Keratinocyte (primary cell): ENCODE measurements around the gene VAMP8. TPM values are rescaled to one million over a fixed set of nuclear protein-coding genes. Genes with fewer than 3 reads are reported as not detected.

Source experiments
- DNase-seq: peaks from one replicate; pipeline ENCODE4 v3.0.0-alpha.2; 2011; ENCODE audit warnings: low read depth, missing footprints, low spot score
- FAIRE-seq: peaks from 2 replicates; lab custom pipeline; 2011; peaks lifted over from hg19 to GRCh38; lab: Jason Lieb, UNC
- H2AFZ ChIP-seq: 2 replicates; pipeline ENCODE4 v1.6.0; 2012; ENCODE audit warnings: low read length, control low read depth, inconsistent platforms; ENCODE audit not compliant: control insufficient read depth
- H3K27ac ChIP-seq: 2 replicates; pipeline ENCODE4 v1.5.1; 2011; ENCODE audit warnings: low read length; ENCODE audit not compliant: control insufficient read depth, insufficient read depth
- H3K27me3 ChIP-seq: 3 replicates; pipeline ENCODE4 v1.6.0; 2011; ENCODE audit warnings: low read length; ENCODE audit not compliant: control insufficient read depth, insufficient read depth; ENCODE audit errors: extremely low read depth
- H3K36me3 ChIP-seq, 2 experiments: 2 replicates in 1 of 2; 3 replicates in 1 of 2; pipeline ENCODE4 v1.5.1; 2011; ENCODE audit warnings: low read length in 2 of 2, mild to moderate bottlenecking in 1 of 2; ENCODE audit not compliant: control insufficient read depth in 2 of 2, insufficient read depth in 2 of 2; ENCODE audit errors: extremely low read depth in 1 of 2
- H3K4me1 ChIP-seq: 3 replicates; pipeline ENCODE4 v1.5.1; 2011; ENCODE audit warnings: low read length; ENCODE audit not compliant: control insufficient read depth, insufficient read depth; ENCODE audit errors: extremely low read depth
- H3K4me2 ChIP-seq: 3 replicates; pipeline ENCODE4 v1.6.0; 2011; ENCODE audit warnings: low read depth, low read length; ENCODE audit not compliant: control insufficient read depth, insufficient read depth; ENCODE audit errors: extremely low read depth
- H3K4me3 ChIP-seq, 3 experiments: fragments of 200-600 bp in 1 of 3; sonication (generic) in 1 of 3; 2 replicates in 2 of 3; 3 replicates in 1 of 3; pipeline ENCODE4 v1.5.1; 2011 to 2016; ENCODE audit warnings: low read length in 3 of 3, mild to moderate bottlenecking in 3 of 3, control low read depth in 2 of 3, inconsistent platforms in 1 of 3, low read depth in 1 of 3, mixed read lengths in 1 of 3, mixed run types in 1 of 3, moderate library complexity in 1 of 3; ENCODE audit not compliant: control insufficient read depth in 2 of 3, insufficient read depth in 2 of 3; ENCODE audit errors: extremely low read depth in 1 of 3
- H3K79me2 ChIP-seq: 2 replicates; pipeline ENCODE4 v1.6.0; 2012; ENCODE audit warnings: low read length; ENCODE audit not compliant: control insufficient read depth, insufficient read depth
- H3K9ac ChIP-seq: 3 replicates; pipeline ENCODE4 v1.6.0; 2011; ENCODE audit warnings: low read length; ENCODE audit not compliant: control insufficient read depth, insufficient read depth; ENCODE audit errors: extremely low read depth
- H3K9me1 ChIP-seq: 3 replicates; pipeline ENCODE4 v1.6.0; 2011; ENCODE audit warnings: low read length; ENCODE audit not compliant: control insufficient read depth, insufficient read depth; ENCODE audit errors: extremely low read depth
- H3K9me3 ChIP-seq: 2 replicates; pipeline ENCODE4 v1.5.1; 2012; ENCODE audit warnings: low read depth, low read length; ENCODE audit not compliant: control insufficient read depth
- H4K20me1 ChIP-seq: 3 replicates; pipeline ENCODE4 v1.6.0; 2011; ENCODE audit warnings: low read length; ENCODE audit not compliant: control insufficient read depth, insufficient read depth; ENCODE audit errors: extremely low read depth
- EZH2 ChIP-seq: IDR thresholded peaks from one replicate; pipeline ENCODE4 v1.6.1; 2012; ENCODE audit warnings: inconsistent platforms, mild to moderate bottlenecking, low read length, moderate library complexity
- dilution Hi-C: fragments of 300-500 bp; cut with MboI; formaldehyde crosslinking; loops from one replicate; pipeline ENCODE4 v1.7.0; 2020; ENCODE audit warnings: low sequenced_read_pairs; ENCODE audit not compliant: extremely low pct_ligation_motif_present
- polyA plus RNA-seq, 5 experiments: library from polyadenylated mRNA; depleted of rRNA in 3 of 5; stranded (reverse) in 3 of 5; stranded (forward) in 1 of 5; unstranded in 1 of 5; fragments of >200 nt; gene quantifications; 1 replicate in 1 of 5; 2 replicates in 3 of 5; 3 replicates in 1 of 5; pipeline versions ENCODE4 v1.2.1 to v1.2.3, GENCODE V29; 2011 to 2012; ENCODE audit warnings: missing spikeins in 2 of 5, low read depth in 1 of 5, low replicate concordance in 1 of 5
- TF ChIP-seq, protein P1 (sequence below), 3 experiments: IDR thresholded peaks in 1 of 3; conservative IDR thresholded peaks in 1 of 3; optimal IDR thresholded peaks in 1 of 3; 2 replicates in 2 of 3; 3 replicates in 1 of 3; pipeline versions ENCODE3 to v1.5.1; 2011; ENCODE audit warnings: low read length in 3 of 3, mild to moderate bottlenecking in 3 of 3, moderate library complexity in 2 of 3, control low read depth in 1 of 3, inconsistent platforms in 1 of 3; ENCODE audit not compliant: insufficient read depth in 2 of 3; ENCODE audit errors: extremely low read depth in 1 of 3

VAMP8 gene
- polyA plus RNA-seq, 1 donor (not counting 4 experiments of a cell fraction or from before 2014, with no cell fraction given) = 385 TPM

DNA sequence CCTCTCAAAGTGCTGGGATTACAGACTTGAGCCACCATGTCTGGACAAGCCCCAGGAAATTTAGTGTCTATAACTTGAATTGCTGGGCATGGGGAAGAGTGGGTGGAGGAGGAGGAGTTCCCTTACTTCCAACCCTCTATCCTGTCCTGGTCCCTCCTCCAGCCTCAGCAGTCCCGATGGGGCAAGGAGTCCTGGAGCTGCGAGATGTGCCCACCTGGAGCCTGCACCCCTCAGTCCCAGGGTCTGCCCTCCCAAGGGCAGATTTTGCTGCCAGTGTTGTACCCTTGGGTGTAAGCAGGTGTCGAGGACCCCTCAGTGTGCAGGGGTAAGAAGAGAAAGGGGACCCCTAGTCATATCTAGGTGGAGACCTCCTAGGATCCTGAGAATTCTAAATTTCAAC is 2.8 kb downstream of the VAMP8 start:
- no peak for TF ChIP-seq EZH2
- TF ChIP-seq, protein P1, sequence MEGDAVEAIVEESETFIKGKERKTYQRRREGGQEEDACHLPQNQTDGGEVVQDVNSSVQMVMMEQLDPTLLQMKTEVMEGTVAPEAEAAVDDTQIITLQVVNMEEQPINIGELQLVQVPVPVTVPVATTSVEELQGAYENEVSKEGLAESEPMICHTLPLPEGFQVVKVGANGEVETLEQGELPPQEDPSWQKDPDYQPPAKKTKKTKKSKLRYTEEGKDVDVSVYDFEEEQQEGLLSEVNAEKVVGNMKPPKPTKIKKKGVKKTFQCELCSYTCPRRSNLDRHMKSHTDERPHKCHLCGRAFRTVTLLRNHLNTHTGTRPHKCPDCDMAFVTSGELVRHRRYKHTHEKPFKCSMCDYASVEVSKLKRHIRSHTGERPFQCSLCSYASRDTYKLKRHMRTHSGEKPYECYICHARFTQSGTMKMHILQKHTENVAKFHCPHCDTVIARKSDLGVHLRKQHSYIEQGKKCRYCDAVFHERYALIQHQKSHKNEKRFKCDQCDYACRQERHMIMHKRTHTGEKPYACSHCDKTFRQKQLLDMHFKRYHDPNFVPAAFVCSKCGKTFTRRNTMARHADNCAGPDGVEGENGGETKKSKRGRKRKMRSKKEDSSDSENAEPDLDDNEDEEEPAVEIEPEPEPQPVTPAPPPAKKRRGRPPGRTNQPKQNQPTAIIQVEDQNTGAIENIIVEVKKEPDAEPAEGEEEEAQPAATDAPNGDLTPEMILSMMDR (optimal IDR thresholded peaks at IDR 0.05 in 1 of 3, IDR thresholded peaks at IDR 0.05 in 1 of 3, conservative IDR thresholded peaks at IDR 0.05 in 1 of 3; ENCODE audit: extremely low read depth in 1 of 3, insufficient read depth in 2 of 3, low read length in 3 of 3) = no peak
- H3K4me3 ChIP-seq = no peak overlapping the region
- H3K36me3 ChIP-seq = peaks cover 15 to 24% of the 10 kb centered on the region in 2 experiments
- H2AFZ ChIP-seq = no peak overlapping the region
- H3K4me2 ChIP-seq = no peak overlapping the region
- H3K9ac ChIP-seq = no peak overlapping the region
- peaks cover 20% of the 10 kb centered on the region for H3K79me2 ChIP-seq
- no peaks in the 10 kb centered on the region for H3K9me1 ChIP-seq
- no peak for DNase-seq
- dilution Hi-C loops = no loop called here
- no peaks in the 10 kb centered on the region for H3K9me3 ChIP-seq
- no peak overlapping the region for H3K27ac ChIP-seq
- FAIRE-seq = no peak
- H3K4me1 ChIP-seq = peaks cover 31% of the 10 kb centered on the region
- H3K27me3 ChIP-seq = no peaks in the 10 kb centered on the region
- no peaks in the 10 kb centered on the region for H4K20me1 ChIP-seq

DNA sequence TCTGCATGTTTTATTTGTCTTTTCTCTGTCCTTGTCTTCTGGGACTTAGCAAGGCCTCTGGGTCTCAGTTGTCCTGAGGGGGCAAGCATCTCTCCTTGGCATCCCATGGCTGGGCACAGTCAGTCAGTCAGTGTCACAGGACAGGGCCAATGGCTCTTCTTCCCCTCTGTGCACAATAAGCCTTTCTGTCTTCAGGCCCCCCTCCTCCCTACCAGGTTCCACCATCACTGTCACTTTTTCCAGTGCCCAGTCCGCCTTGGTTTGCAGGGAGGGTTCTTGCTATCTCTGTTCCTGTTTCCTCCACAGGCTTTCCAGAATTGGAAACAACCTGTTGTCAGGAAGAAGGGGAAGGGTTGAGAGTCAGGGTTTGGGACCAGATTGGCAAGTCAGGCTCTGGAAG is 5.1 kb downstream of the VAMP8 start:
- H3K27me3 ChIP-seq = no peaks in the 10 kb centered on the region
- DNase-seq = no peak
- H3K9ac ChIP-seq = no peak overlapping the region
- H3K79me2 ChIP-seq = peaks cover 20% of the 10 kb centered on the region
- H3K9me3 ChIP-seq = no peaks in the 10 kb centered on the region
- no peaks in the 10 kb centered on the region for H4K20me1 ChIP-seq
- H3K9me1 ChIP-seq = no peaks in the 10 kb centered on the region
- dilution Hi-C loops = no loop called here
- FAIRE-seq = no peak
- peaks cover 32% of the 10 kb centered on the region for H3K4me1 ChIP-seq
- no peak overlapping the region for H2AFZ ChIP-seq
- no peak overlapping the region for H3K4me2 ChIP-seq
- no peak overlapping the region for H3K27ac ChIP-seq
- no peak for TF ChIP-seq EZH2
- TF ChIP-seq, protein P1 (optimal IDR thresholded peaks at IDR 0.05 in 1 of 3, IDR thresholded peaks at IDR 0.05 in 1 of 3, conservative IDR thresholded peaks at IDR 0.05 in 1 of 3; ENCODE audit: extremely low read depth in 1 of 3, insufficient read depth in 2 of 3, low read length in 3 of 3) = no peak
- peaks cover 15 to 24% of the 10 kb centered on the region in 2 experiments for H3K36me3 ChIP-seq
- H3K4me3 ChIP-seq = no peak overlapping the region
